DMS153 treated with DMSO at 0.1 percent for 48 hours (cell line): ENCODE measurements around the gene GDPD5.

Experiments used
- DNase-seq: peaks from one replicate; lab custom pipeline; 2025; ENCODE audit not compliant: unreplicated experiment; lab: John Stamatoyannopoulos, UW

GDPD5 gene

GRCh38 chr11:75516140-75516539 lies 9.6 kb downstream of the GDPD5 start:
- no peak for DNase-seq

GRCh38 chr11:75514596-75514995 lies 11.1 kb downstream of the GDPD5 start:
- no peak for DNase-seq

DNA sequence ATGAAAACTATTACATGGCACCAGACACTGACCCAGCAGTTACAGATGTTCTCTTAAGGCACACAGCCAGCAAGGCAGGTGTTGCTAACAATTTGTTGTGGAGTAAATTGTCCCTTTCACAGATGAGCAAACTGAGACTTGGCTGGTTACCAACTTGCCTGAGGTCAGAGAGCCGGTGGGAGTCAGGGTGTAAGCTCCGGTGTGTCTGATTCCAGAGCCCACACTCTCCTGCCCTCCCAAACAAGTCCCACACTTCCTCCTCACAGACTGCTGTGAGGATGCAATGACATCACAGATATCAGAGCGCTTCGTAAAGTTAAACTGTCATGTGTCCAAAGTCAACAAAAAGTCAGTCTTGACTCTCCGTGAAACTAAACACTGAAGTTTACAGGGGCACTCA lies 12.5 kb downstream of the GDPD5 start:
- no peak for DNase-seq

- no peak for DNase-seq
These were observed 15.1 kb downstream of the GDPD5 start for GRCh38 chr11:75510723-75511019.

DNA sequence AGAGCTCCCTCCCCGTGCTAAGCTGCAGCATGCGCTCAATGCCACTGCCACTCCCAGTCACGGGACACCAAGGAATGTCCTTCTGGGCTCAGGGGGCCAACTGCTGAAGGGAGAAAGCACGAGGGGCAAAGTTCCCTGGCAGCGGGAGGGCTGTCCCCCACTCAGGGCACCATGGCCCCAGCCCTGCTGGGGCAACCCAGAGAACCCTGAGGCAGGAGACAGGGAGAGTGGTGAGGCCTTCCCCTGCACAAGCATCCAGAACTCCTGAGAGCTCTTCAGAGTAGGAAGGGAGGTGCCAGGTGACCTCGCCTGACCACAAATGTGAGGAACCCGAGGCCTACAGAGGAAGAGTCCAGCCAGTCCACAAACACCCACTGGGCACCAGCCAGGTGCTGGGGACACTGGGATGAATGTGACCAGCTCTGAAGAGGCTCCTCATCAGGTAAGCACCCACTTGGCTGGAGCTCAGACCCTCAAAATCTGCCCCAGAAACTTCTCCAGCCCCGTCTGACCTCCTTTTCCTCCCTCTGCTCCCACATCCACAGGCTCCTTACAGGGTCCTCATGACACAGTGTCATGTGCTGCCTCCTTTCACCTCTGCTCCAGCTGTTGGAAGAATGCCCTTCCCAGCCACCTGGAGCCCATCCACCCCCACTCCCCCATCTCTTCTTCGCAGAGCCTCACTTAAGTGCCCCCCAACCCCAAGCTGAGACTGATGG lies 15.6 kb downstream of the GDPD5 start:
- DNase-seq = no peak

DNA sequence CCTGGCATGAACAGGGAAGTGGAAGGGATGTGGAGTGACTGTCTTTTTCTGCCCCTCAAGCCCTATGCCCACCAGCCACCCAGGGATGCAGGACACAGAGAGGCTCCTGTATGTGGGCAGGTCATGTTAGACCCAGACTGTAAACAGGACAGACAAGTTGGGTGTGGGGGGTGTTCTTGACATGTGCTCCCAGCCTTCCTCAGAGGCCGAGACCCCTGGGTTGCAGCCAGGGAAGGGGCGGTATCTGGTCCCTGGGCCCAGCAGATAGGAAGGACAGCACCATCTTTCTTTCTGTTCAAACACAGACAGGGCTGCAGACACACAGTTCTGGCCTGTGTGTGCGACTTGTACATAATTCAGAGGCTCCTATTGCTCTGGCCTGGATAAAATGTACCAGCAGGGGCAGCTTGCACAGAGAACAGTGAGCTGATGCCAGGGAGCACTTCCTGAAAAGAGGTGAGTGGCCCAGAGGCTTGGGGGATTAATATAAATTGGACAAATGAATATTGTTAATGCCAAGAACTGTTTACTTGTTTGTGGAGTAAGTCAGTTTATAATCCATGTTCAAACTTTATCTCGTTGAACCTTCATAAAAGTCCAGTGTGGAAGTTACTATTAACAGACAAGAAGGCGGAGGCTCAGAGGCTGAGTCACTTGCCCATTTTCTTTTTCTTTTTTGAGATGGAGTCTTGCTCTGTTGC lies 16.6 kb downstream of the GDPD5 start:
- DNase-seq = no peak

- DNase-seq = no peak
These were observed 17.6 kb downstream of the GDPD5 start for GRCh38 chr11:75508051-75508561.

DNA sequence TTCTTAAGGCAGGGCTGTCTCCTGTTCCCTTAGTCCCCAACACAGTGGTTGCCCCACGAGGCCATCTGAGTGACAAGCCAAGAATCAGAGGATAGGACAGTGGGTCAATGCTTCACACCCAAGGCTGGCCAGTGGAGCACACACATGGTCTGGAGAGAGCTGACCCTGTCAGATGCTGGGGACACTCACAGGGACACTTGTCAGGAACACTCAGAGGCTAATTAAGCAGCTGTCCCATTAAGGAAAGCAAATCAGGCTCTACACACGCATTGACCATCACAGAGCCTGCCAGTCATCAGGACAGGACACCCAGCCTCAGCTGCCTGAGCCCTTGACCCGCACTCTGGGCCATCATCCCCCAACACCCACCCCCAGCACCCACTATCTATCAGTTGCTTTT lies 18.2 kb downstream of the GDPD5 start:
- no peak for DNase-seq

- DNase-seq = no peak
These were observed 18.9 kb downstream of the GDPD5 start for GRCh38 chr11:75506827-75507226.

- DNase-seq = no peak
These were observed 19.6 kb downstream of the GDPD5 start for GRCh38 chr11:75505916-75506692.

DNA sequence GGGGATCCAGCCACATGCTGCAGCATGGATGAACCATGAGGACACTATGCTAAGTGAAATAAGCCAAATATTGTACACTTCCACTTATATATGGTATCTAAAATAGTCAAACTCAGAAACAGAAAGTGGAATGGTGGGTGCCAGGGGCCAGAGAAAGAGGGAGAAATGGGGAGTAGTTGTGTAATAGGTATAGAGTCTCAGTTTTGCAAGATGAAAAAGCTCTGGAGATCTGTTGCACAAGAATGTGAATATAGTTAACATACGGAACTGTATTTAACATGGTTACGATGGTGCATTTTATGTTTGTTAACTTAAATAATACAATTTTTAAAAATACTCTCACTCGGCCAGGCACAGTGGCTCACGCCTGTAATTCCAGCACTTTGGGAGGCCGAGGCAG lies 21.2 kb downstream of the GDPD5 start:
- no peak for DNase-seq

DNA sequence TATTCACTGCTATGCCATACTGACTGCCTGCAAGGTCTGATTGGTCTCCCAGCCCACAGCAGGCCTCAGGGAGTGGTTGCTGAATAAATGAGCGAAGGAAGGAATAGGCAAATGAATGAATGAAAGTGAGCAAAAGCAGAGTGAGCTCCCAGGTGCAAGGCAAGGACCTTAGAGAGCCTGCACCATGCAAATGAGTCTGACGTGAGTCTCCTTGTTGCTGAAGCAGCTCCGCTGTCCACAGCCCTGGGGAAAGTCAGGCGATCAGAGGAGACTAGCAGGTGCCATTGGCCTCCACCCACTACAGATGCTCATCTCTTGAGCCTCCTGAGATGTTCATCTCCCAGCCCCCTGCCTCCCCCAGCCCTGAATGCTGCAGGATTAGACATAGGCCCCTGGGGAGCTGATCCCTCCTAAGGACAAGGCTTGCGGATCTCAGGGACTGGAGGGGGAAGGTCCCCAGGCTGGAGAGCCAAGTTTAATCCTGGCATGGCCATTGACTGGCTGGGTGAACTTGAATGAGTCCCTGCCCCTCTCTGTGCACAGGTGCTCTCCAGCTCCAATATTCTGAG lies 22.1 kb downstream of the GDPD5 start:
- no peak for DNase-seq

GRCh38 chr11:75502138-75502537 lies 23.6 kb downstream of the GDPD5 start:
- no peak for DNase-seq

GRCh38 chr11:75500742-75501141 lies 25.0 kb downstream of the GDPD5 start:
- DNase-seq = no peak

DNA sequence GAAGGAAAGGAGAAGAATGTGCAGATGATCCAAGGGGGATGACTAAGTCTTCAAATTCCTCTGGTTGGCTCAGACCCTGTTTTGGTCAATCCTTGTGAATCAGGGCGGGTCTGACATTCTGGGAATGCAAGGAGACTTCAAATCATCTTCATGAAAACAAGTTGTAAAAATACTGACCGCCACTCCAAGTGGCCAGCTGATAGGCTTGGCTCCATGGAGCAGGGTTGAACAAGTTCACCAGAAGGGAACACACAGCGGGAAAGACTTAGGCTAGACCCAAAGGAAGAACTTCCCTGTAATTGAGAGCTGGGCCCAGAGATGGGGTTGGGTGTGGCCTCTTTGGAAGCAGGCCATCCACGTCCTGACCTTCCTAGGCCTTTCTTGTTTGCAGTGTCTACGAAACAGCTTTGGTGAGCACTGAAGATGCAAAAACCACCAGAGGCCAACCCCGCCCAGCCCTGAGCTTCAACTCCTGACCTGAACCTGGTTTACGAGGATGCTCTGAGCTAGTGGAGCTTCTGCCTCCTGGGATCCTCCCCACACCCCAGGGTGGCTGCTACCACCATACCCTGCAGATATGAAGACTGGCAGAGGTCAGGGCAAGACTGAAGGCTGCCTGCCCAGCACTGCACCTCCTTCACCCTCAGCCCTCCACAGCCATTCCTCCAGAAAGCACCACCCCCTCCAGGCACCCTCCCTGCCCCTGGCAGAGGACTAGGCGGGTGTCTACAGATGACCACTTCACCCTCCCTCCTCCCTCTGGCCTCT lies 26.1 kb downstream of the GDPD5 start:
- no peak for DNase-seq

- DNase-seq = no peak
These were observed 27.0 kb downstream of the GDPD5 start for GRCh38 chr11:75498556-75499255.

- DNase-seq = no peak
These were observed 27.8 kb downstream of the GDPD5 start for GRCh38 chr11:75497788-75498409.

DNA sequence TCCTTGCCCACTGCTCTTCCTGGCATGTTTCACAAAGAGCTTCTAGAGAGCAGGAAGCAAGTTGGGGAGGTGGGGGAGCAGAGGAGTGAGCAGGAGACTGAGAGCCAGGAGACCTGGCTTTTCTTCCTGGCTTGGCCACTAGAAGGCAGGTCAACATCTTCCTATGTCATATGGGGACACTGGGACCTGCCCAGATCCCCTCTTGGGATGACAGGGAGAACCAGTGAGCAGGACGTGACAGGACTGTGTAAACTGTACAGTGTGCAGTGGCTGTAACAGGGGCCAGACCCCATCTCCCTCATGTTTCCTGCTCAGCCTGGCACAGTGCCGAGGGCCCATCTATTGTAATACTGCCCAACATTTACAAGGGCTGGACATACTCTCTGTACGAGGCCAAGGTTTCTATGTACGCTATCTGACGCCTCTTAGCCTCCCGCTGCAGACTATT lies 29.4 kb downstream of the GDPD5 start:
- DNase-seq = no peak

- DNase-seq = no peak
These were observed 29.9 kb downstream of the GDPD5 start for GRCh38 chr11:75495749-75496304.
